PC-3 (cell line): Measurements from ENCODE around the gene GMDS. TPM values are rescaled to one million over a fixed set of nuclear protein-coding genes. Genes with fewer than 3 reads are reported as not detected.

Source experiments
- ATAC-seq: fragments of 200-7000 bp; cut with Tn5 transposase; 2 replicates; pipeline ENCODE4 v1.9.1; 2020; ENCODE audit warnings: mild to moderate bottlenecking, moderate library complexity
- BruUV-seq: library from RNA; stranded (reverse); fragments of 400-500 nt; replicated peaks from 2 replicates; lab custom pipeline; 2021; lab: Mats Ljungman, UMichigan
- CTCF ChIA-PET: fragments of 300-600 bp; sonication (Branson Sonifier 250); formaldehyde crosslinking; loops from one replicate; lab custom pipeline; 2022; ENCODE audit warnings: antibody characterized with exemption; lab: Charles Lee
- POLR2A ChIA-PET: fragments of 300-600 bp; sonication (Branson Sonifier 250); formaldehyde crosslinking; loops from one replicate; lab custom pipeline; 2022; ENCODE audit warnings: antibody characterized with exemption; ENCODE audit not compliant: unreplicated experiment; lab: Charles Lee
- DNase-seq: peaks from one replicate; pipeline ENCODE4 v3.0.0-alpha.2; 2015
- H2AFZ ChIP-seq: fragments of 300-600 bp; sonication (generic); 2 replicates; pipeline ENCODE4 v1.6.0; 2016; ENCODE audit warnings: antibody characterized with exemption, low read length
- H3F3A ChIP-seq: fragments of 300-600 bp; sonication (generic); one replicate; pipeline ENCODE4 v1.6.0; 2017; ENCODE audit warnings: antibody characterized with exemption, low read length, control low read depth, mild to moderate bottlenecking; ENCODE audit not compliant: unreplicated experiment
- H3K27ac ChIP-seq: fragments of 300-600 bp; sonication (generic); 2 replicates; pipeline ENCODE4 v1.5.1; 2016; ENCODE audit warnings: mild to moderate bottlenecking, low read length
- H3K27me3 ChIP-seq: fragments of 300-600 bp; sonication (generic); 2 replicates; pipeline ENCODE4 v1.6.1; 2016; ENCODE audit warnings: low read length, mixed read lengths
- H3K36me3 ChIP-seq: fragments of 300-600 bp; sonication (generic); 2 replicates; pipeline ENCODE4 v1.6.1; 2016; ENCODE audit warnings: low read depth, mixed run types, low read length, mixed read lengths
- H3K4me1 ChIP-seq: fragments of 300-600 bp; sonication (generic); 2 replicates; pipeline ENCODE4 v1.5.1; 2016; ENCODE audit warnings: low read length; ENCODE audit not compliant: insufficient read depth
- H3K4me2 ChIP-seq: fragments of 300-600 bp; sonication (generic); 2 replicates; pipeline ENCODE4 v1.6.0; 2016; ENCODE audit warnings: low read length
- H3K4me3 ChIP-seq: fragments of 300-600 bp; sonication (generic); 2 replicates; pipeline ENCODE4 v1.5.1; 2016; ENCODE audit warnings: mild to moderate bottlenecking, low read length, mixed read lengths
- H3K79me2 ChIP-seq: fragments of 300-600 bp; sonication (generic); 2 replicates; pipeline ENCODE4 v1.6.1; 2017; ENCODE audit warnings: low read length, mixed read lengths
- H3K9ac ChIP-seq: fragments of 300-600 bp; sonication (generic); 2 replicates; pipeline ENCODE4 v1.6.0; 2016; ENCODE audit warnings: mild to moderate bottlenecking, low read length
- H3K9me2 ChIP-seq: fragments of 300-600 bp; sonication (generic); replicated peaks from 2 replicates; pipeline ENCODE4 v1.6.1; 2016; ENCODE audit warnings: mixed run types, low read length, mixed read lengths
- H3K9me3 ChIP-seq: fragments of 300-600 bp; sonication (generic); 2 replicates; pipeline ENCODE4 v1.6.1; 2016; ENCODE audit warnings: low read length, mixed read lengths
- H4K20me1 ChIP-seq: fragments of 300-600 bp; sonication (generic); 2 replicates; pipeline ENCODE4 v1.6.1; 2016; ENCODE audit warnings: low read length, mixed read lengths
- EZH2 ChIP-seq: fragments of 300-600 bp; sonication (generic); IDR thresholded peaks from one replicate; pipeline ENCODE4 v1.6.1; 2017; ENCODE audit warnings: antibody characterized with exemption, mild to moderate bottlenecking, low read length; ENCODE audit not compliant: unreplicated experiment
- EZH2phosphoT487 ChIP-seq: fragments of 300-600 bp; sonication (generic); IDR thresholded peaks from 2 replicates; pipeline ENCODE4 v1.6.1; 2018; ENCODE audit warnings: mild to moderate bottlenecking, antibody characterized with exemption, low read length, borderline replicate concordance
- intact Hi-C: fragments of 100-400 bp; cut with micrococcal nuclease; formaldehyde crosslinking; loops from 2 replicates; pipeline ENCODE4 v1.9.0; 2023
- total RNA-seq: library from RNA; depleted of rRNA; stranded (reverse); fragments of >200 nt; gene quantifications from 2 replicates; pipeline ENCODE4 v1.2.3, GENCODE V29; 2014
- TF ChIP-seq, protein P1 (sequence below): fragments of 300-600 bp; sonication (generic); conservative IDR thresholded peaks from 2 replicates; pipeline ENCODE4 v1.5.1; 2017; ENCODE audit warnings: antibody characterized with exemption, low read depth, mild to moderate bottlenecking, low read length

Gene GMDS
- total RNA-seq, 1 experiment from 2014 or later: 18.3 TPM

DNA sequence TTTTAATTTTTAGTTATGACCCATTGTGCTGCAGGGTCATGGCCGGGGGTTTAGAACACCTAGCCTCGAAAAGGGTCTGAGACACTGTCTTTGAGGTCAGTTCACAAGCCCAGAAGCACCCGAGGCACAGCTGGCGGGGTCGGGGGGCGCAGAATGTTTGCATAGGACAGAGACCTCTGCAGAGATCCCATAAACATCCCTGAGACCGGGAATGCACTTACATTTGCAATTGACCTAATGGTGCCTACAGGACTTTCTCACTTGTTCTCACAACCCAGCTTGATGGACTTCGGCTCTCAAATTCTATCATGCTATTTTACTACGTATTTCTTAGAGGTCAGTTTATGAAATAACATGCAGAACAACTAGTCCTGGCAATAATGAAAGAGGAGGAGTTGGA lies 669.2 kb downstream of the GMDS start:
- no peak overlapping the region for H3K9ac ChIP-seq
- H3K9me3 ChIP-seq: peaks cover 1% of the 10 kb centered on the region; the same call in 1 of the 2 replicates
- H4K20me1 ChIP-seq: no peaks in the 10 kb centered on the region
- H3K4me3 ChIP-seq: no peak overlapping the region
- no peak for TF ChIP-seq EZH2
- TF ChIP-seq, protein P1, sequence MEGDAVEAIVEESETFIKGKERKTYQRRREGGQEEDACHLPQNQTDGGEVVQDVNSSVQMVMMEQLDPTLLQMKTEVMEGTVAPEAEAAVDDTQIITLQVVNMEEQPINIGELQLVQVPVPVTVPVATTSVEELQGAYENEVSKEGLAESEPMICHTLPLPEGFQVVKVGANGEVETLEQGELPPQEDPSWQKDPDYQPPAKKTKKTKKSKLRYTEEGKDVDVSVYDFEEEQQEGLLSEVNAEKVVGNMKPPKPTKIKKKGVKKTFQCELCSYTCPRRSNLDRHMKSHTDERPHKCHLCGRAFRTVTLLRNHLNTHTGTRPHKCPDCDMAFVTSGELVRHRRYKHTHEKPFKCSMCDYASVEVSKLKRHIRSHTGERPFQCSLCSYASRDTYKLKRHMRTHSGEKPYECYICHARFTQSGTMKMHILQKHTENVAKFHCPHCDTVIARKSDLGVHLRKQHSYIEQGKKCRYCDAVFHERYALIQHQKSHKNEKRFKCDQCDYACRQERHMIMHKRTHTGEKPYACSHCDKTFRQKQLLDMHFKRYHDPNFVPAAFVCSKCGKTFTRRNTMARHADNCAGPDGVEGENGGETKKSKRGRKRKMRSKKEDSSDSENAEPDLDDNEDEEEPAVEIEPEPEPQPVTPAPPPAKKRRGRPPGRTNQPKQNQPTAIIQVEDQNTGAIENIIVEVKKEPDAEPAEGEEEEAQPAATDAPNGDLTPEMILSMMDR: no peak
- no peak for TF ChIP-seq EZH2phosphoT487
- no peaks in the 10 kb centered on the region for H3K4me1 ChIP-seq
- H3K4me2 ChIP-seq: no peak overlapping the region
- H3K36me3 ChIP-seq: no peaks in the 10 kb centered on the region
- no TSS peak for BruUV-seq
- H3K9me2 ChIP-seq: no peaks in the 10 kb centered on the region
- ChIA-PET POLR2A (no interaction called here), CTCF (no interaction called here)
- no peak for DNase-seq
- H3K27me3 ChIP-seq: peaks cover 9% of the 10 kb centered on the region; the same call in 1 of the 2 replicates
- H3K27ac ChIP-seq: no peak overlapping the region
- intact Hi-C loops: no loop called here
- H2AFZ ChIP-seq: no peak overlapping the region
- no peak for ATAC-seq
- no peaks in the 10 kb centered on the region for H3K79me2 ChIP-seq
- no peaks in the 10 kb centered on the region for H3F3A ChIP-seq

DNA sequence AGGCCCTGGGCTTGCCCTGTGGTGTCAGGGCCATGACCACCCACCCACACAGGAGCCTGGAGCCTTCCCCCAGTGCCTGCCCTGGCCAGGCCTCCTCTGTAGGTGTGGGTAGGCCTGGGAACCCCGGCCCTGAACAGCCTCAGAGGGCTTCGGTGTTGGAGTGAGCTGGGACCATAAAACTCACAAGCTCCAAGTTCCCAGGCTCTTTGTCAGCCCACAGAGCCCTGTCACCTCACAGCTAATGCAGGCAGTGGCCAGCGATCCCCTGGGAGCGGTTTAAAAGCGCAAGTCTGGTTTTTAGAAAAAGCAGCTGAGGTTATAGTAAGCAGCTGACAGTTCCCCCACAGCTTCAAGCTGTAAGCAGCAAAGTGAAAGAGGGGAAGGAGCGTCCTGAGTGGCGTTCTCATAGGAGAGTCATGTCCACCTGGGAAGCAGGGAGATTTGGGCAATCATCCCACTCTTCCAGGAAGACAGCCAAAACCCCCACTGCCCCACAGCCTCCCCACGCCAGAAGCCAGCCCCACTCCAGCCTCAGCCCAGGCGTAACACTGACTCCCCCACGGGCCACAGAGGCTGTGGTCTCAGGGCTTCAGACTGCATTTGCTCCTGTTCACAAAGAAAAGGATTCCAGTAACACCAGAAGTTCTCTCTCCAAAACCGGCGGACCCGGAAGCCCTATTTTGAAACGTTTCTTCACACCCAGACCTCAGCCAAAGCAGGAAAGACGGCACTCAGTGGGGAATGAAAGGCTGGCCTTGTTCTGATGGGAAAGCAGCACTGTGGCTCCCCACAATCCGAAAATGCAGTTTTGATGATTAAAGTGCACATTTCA lies 670.0 kb downstream of the GMDS start:
- Histone ChIP-seq H3K27me3 (peaks cover 9% of the 10 kb centered on the region; the same call in 1 of the 2 replicates), H3K4me1 (no peaks in the 10 kb centered on the region), H3K4me3 (no peak overlapping the region), H3K36me3 (no peaks in the 10 kb centered on the region), H3K79me2 (no peaks in the 10 kb centered on the region), H3K9ac (no peak overlapping the region), H3K9me3 (peaks cover 9% of the 10 kb centered on the region; the same call in 1 of the 2 replicates), H4K20me1 (no peaks in the 10 kb centered on the region), H3K9me2 (no peaks in the 10 kb centered on the region), H3K4me2 (no peak overlapping the region), H3F3A (no peaks in the 10 kb centered on the region), H2AFZ (no peak overlapping the region), H3K27ac (no peak overlapping the region)
- ATAC-seq: no peak
- BruUV-seq: no TSS peak
- ChIA-PET POLR2A (interaction anchor here (0.6 kb wide), 2 partner anchors 50 to 127 kb away, joined by 10 to 21 read pairs; no protein-coding TSS in a partner anchor), CTCF (interaction anchor here (0.5 kb wide), 1 partner anchor 11 kb away, joined by 4 read pairs; no protein-coding TSS in a partner anchor)
- TF ChIP-seq, protein P1: no peak
- no peak for TF ChIP-seq EZH2
- no peak for TF ChIP-seq EZH2phosphoT487
- DNase-seq: no peak
- intact Hi-C loops: no loop called here

GRCh38 chr6:1574890-1575209 lies 670.6 kb downstream of the GMDS start:
- no peaks in the 10 kb centered on the region for H3K36me3 ChIP-seq
- H3K27ac ChIP-seq: no peak overlapping the region
- no peak overlapping the region for H3K4me3 ChIP-seq
- no peaks in the 10 kb centered on the region for H3K79me2 ChIP-seq
- no peak for TF ChIP-seq EZH2phosphoT487
- TF ChIP-seq EZH2: no peak
- TF ChIP-seq, protein P1: no peak
- DNase-seq (no peak), ATAC-seq (no peak)
- no peak overlapping the region for H2AFZ ChIP-seq
- peaks cover 9% of the 10 kb centered on the region; the same call in 1 of the 2 replicates for H3K9me3 ChIP-seq
- no peak overlapping the region for H3K9ac ChIP-seq
- no peaks in the 10 kb centered on the region for H3K4me1 ChIP-seq
- no TSS peak for BruUV-seq
- ChIA-PET POLR2A (interaction anchor here (0.6 kb wide), 2 partner anchors 50 to 127 kb away, joined by 10 to 21 read pairs; no protein-coding TSS in a partner anchor), CTCF (interaction anchor here (0.5 kb wide), 1 partner anchor 10 kb away, joined by 4 read pairs; no protein-coding TSS in a partner anchor)
- H4K20me1 ChIP-seq: no peaks in the 10 kb centered on the region
- no peak overlapping the region for H3K4me2 ChIP-seq
- H3K9me2 ChIP-seq: no peaks in the 10 kb centered on the region
- intact Hi-C loops: no loop called here
- H3F3A ChIP-seq: no peaks in the 10 kb centered on the region
- peaks cover 9% of the 10 kb centered on the region; the same call in 1 of the 2 replicates for H3K27me3 ChIP-seq
